ENCODE data around the gene EML6.

DNA sequence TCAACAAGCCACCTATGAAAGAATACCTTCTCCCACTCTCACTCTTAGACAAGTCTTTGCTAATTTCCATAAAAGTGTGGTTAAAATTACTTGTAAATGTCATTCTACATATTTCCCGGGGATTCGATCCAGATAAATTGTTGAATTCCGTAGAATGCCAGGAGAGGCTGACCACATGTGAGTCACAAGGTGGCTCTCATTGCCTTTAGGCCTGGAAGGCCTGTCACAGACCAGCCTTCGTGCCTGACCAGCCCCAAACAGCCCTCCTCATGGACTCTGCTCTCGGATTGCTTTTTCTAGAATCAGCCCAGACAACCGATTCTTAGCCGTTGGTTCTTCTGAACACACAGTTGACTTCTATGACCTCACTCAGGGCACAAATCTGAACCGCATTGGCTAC, 240.8 kb downstream of the EML6 start:
- TF ChIP-seq POLR2AphosphoS5 (IDR thresholded peaks at IDR 0.05; ENCODE audit: low read depth, low read length) (no peak), SIN3A (IDR thresholded peaks at IDR 0.05; ENCODE audit: borderline replicate concordance, insufficient read depth, low read length) (no peak)
- TF ChIP-seq, protein P1, sequence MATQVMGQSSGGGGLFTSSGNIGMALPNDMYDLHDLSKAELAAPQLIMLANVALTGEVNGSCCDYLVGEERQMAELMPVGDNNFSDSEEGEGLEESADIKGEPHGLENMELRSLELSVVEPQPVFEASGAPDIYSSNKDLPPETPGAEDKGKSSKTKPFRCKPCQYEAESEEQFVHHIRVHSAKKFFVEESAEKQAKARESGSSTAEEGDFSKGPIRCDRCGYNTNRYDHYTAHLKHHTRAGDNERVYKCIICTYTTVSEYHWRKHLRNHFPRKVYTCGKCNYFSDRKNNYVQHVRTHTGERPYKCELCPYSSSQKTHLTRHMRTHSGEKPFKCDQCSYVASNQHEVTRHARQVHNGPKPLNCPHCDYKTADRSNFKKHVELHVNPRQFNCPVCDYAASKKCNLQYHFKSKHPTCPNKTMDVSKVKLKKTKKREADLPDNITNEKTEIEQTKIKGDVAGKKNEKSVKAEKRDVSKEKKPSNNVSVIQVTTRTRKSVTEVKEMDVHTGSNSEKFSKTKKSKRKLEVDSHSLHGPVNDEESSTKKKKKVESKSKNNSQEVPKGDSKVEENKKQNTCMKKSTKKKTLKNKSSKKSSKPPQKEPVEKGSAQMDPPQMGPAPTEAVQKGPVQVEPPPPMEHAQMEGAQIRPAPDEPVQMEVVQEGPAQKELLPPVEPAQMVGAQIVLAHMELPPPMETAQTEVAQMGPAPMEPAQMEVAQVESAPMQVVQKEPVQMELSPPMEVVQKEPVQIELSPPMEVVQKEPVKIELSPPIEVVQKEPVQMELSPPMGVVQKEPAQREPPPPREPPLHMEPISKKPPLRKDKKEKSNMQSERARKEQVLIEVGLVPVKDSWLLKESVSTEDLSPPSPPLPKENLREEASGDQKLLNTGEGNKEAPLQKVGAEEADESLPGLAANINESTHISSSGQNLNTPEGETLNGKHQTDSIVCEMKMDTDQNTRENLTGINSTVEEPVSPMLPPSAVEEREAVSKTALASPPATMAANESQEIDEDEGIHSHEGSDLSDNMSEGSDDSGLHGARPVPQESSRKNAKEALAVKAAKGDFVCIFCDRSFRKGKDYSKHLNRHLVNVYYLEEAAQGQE (IDR thresholded peaks at IDR 0.05; ENCODE audit: insufficient read depth in 1 of 2, low read depth in 2 of 2, low read length in 2 of 2), result no peak
